ENCODE results near the gene PTPRG. TPM values are rescaled to one million over a fixed set of nuclear protein-coding genes. Genes with fewer than 3 reads are reported as not detected.

The PTPRG gene
- total RNA-seq, 1 donor: 41.0 TPM

GRCh38 chr3:61778095-61778494 lies 216.7 kb downstream of the PTPRG start:
- H3K4me3 ChIP-seq (ENCODE audit: low read depth, low read length): no peak overlapping the region
- peak; percentile 22 for DNase-seq (ENCODE audit: low read depth)
- peak; percentile 22 for TF ChIP-seq CTCF (IDR thresholded peaks at IDR 0.05; ENCODE audit: insufficient read depth, low read depth, low read length)

- TF ChIP-seq CTCF (IDR thresholded peaks at IDR 0.05; ENCODE audit: insufficient read depth, low read depth, low read length): no peak
- DNase-seq (ENCODE audit: low read depth): no peak
- no peak overlapping the region for H3K4me3 ChIP-seq (ENCODE audit: low read depth, low read length)
Observed at GRCh38 chr3:61780016-61780415, 218.6 kb downstream of the PTPRG start.

- no peak for TF ChIP-seq CTCF (IDR thresholded peaks at IDR 0.05; ENCODE audit: insufficient read depth, low read depth, low read length)
- no peak for DNase-seq (ENCODE audit: low read depth)
- no peak overlapping the region for H3K4me3 ChIP-seq (ENCODE audit: low read depth, low read length)
Observed at GRCh38 chr3:61780455-61781228, 219.3 kb downstream of the PTPRG start.

GRCh38 chr3:61783993-61784718 lies 222.8 kb downstream of the PTPRG start:
- peak; percentile 53 for DNase-seq (ENCODE audit: low read depth)
- no peak for TF ChIP-seq CTCF (IDR thresholded peaks at IDR 0.05; ENCODE audit: insufficient read depth, low read depth, low read length)
- no peak overlapping the region for H3K4me3 ChIP-seq (ENCODE audit: low read depth, low read length)

- TF ChIP-seq CTCF (IDR thresholded peaks at IDR 0.05; ENCODE audit: insufficient read depth, low read depth, low read length): no peak
- no peak overlapping the region for H3K4me3 ChIP-seq (ENCODE audit: low read depth, low read length)
- DNase-seq (ENCODE audit: low read depth): no peak
Observed at GRCh38 chr3:61788623-61789507, 227.5 kb downstream of the PTPRG start.

GRCh38 chr3:61789861-61790260 lies 228.5 kb downstream of the PTPRG start:
- TF ChIP-seq CTCF (IDR thresholded peaks at IDR 0.05; ENCODE audit: insufficient read depth, low read depth, low read length): no peak
- no peak overlapping the region for H3K4me3 ChIP-seq (ENCODE audit: low read depth, low read length)
- DNase-seq (ENCODE audit: low read depth): no peak
